Activated CD4-positive, alpha-beta T cell treated with anti-CD3 and anti-CD28 coated beads, Interleukin-2, amount 50 U/mL, for 16 hours (primary cell): ENCODE results near the gene DAND5.

Experiments
- DNase-seq: peaks from one replicate; pipeline ENCODE4 v3.0.0-alpha.2; 2020

The DAND5 gene

GRCh38 chr19:13010992-13011652 is 41.7 kb downstream of the DAND5 start:
- no peak for DNase-seq

- DNase-seq: no peak
Measured at GRCh38 chr19:13011653-13012389, 42.4 kb downstream of the DAND5 start.

- no peak for DNase-seq
Measured at GRCh38 chr19:13012390-13012689, 43.0 kb downstream of the DAND5 start.

GRCh38 chr19:13012690-13013608 is 43.6 kb downstream of the DAND5 start:
- peak; percentile 9 for DNase-seq

GRCh38 chr19:13013649-13014048 is 44.3 kb downstream of the DAND5 start:
- no peak for DNase-seq

GRCh38 chr19:13014101-13014920 is 44.9 kb downstream of the DAND5 start:
- DNase-seq: no peak

- DNase-seq: no peak
Measured at GRCh38 chr19:13014921-13015280, 45.5 kb downstream of the DAND5 start.

- no peak for DNase-seq
Measured at GRCh38 chr19:13015361-13016223, 46.2 kb downstream of the DAND5 start.

- no peak for DNase-seq
Measured at GRCh38 chr19:13016245-13016627, 46.9 kb downstream of the DAND5 start.

GRCh38 chr19:13016628-13017305 is 47.4 kb downstream of the DAND5 start:
- no peak for DNase-seq

- DNase-seq: no peak
Measured at GRCh38 chr19:13017306-13018034, 48.1 kb downstream of the DAND5 start.

- no peak for DNase-seq
Measured at GRCh38 chr19:13018035-13018914, 48.9 kb downstream of the DAND5 start.

- no peak for DNase-seq
Measured at GRCh38 chr19:13019332-13019731, 50.0 kb downstream of the DAND5 start.

- no peak for DNase-seq
Measured at GRCh38 chr19:13020002-13020414, 50.6 kb downstream of the DAND5 start.

GRCh38 chr19:13022111-13022858 is 52.9 kb downstream of the DAND5 start:
- DNase-seq: no peak

- no peak for DNase-seq
Measured at GRCh38 chr19:13022859-13023636, 53.7 kb downstream of the DAND5 start.

- DNase-seq: no peak
Measured at GRCh38 chr19:13023656-13024055, 54.3 kb downstream of the DAND5 start.
